HepG2 (cell line): Measurements from ENCODE around the gene MALRD1. TPM values are rescaled to one million over a fixed set of nuclear protein-coding genes. Genes with fewer than 3 reads are reported as not detected.

Experiments used
- ATAC-seq: fragments of 200-7000 bp; cut with Tn5 transposase; 3 replicates; pipeline ENCODE4 v1.9.1; 2020; ENCODE audit warnings: mild to moderate bottlenecking, moderate library complexity
- BruUV-seq: library from RNA; stranded (reverse); fragments of 400-500 nt; replicated peaks from 2 replicates; lab custom pipeline; 2021; lab: Mats Ljungman, UMichigan
- CTCF ChIA-PET: fragments of 300-600 bp; formaldehyde crosslinking; extraction: SDS; loops from one replicate; lab custom pipeline; 2021; ENCODE audit warnings: low total read pairs, inconsistent platforms, low intra/inter-chr PET ratio; lab: Yijun Ruan, JAX
- POLR2A ChIA-PET: fragments of 350-600 bp; sonication (Branson Sonifier 250); formaldehyde crosslinking; loops from one replicate; lab custom pipeline; 2020; ENCODE audit warnings: antibody characterized with exemption, inconsistent platforms; lab: Yijun Ruan, JAX
- DNase-seq: peaks from one replicate; pipeline ENCODE4 v3.0.0-alpha.2; 2015; ENCODE audit warnings: low spot score
- FAIRE-seq: peaks from 3 replicates; lab custom pipeline; 2011; peaks lifted over from hg19 to GRCh38; lab: Jason Lieb, UNC
- H2AFZ ChIP-seq: one replicate; pipeline ENCODE4 v1.6.1; 2011; ENCODE audit warnings: low read length, inconsistent platforms
- H3K27ac ChIP-seq: fragments of 300-600 bp; 3 replicates; pipeline ENCODE4 v1.8.0; 2011; ENCODE audit warnings: mixed run types, mild to moderate bottlenecking, mixed read lengths, low read length, inconsistent platforms; ENCODE audit not compliant: insufficient read depth; ENCODE audit errors: extremely low read length
- H3K27me3 ChIP-seq, 2 experiments: fragments of 200-600 bp in 1 of 2; 2 replicates in 1 of 2; 3 replicates in 1 of 2; pipeline versions ENCODE4 v1.6.0 to v1.8.0; 2011; ENCODE audit warnings: low read length in 2 of 2, mild to moderate bottlenecking in 2 of 2, moderate library complexity in 2 of 2, inconsistent platforms in 1 of 2; ENCODE audit not compliant: insufficient read depth in 2 of 2, control insufficient read depth in 1 of 2
- H3K36me3 ChIP-seq, 2 experiments: fragments of 200-600 bp in 1 of 2; replicated peaks in 1 of 2; 2 replicates in 1 of 2; 3 replicates in 1 of 2; pipeline versions ENCODE4 v1.5.1 to v1.8.0; 2011; ENCODE audit warnings: low read length in 2 of 2, inconsistent platforms in 1 of 2; ENCODE audit not compliant: insufficient read depth in 2 of 2, control insufficient read depth in 1 of 2
- H3K4me1 ChIP-seq: 2 replicates; pipeline ENCODE4 v1.5.1; 2012; ENCODE audit warnings: low read length, inconsistent platforms; ENCODE audit not compliant: insufficient read depth
- H3K4me2 ChIP-seq: 2 replicates; pipeline ENCODE4 v1.6.0; 2011; ENCODE audit warnings: low read depth, low read length, inconsistent platforms
- H3K4me3 ChIP-seq, 3 experiments: fragments of 200-600 bp in 1 of 3; sonication (generic), shearing (Covaris generic) in 1 of 3; replicated peaks in 1 of 3; 2 replicates each; pipeline ENCODE4 v1.5.1; 2011 to 2016; ENCODE audit warnings: low read length in 3 of 3, inconsistent platforms in 2 of 3, low read depth in 2 of 3, mild to moderate bottlenecking in 2 of 3, control low read depth in 1 of 3, mixed read lengths in 1 of 3; ENCODE audit not compliant: insufficient read depth in 1 of 3
- H3K79me2 ChIP-seq: one replicate; pipeline ENCODE4 v1.6.1; 2011; ENCODE audit warnings: low read length, inconsistent platforms; ENCODE audit not compliant: insufficient read depth
- H3K9ac ChIP-seq: 2 replicates; pipeline ENCODE4 v1.6.0; 2011; ENCODE audit warnings: mild to moderate bottlenecking, low read depth, low read length, inconsistent platforms; ENCODE audit not compliant: insufficient read depth
- H3K9me3 ChIP-seq: 2 replicates; pipeline ENCODE4 v1.5.1; 2012; ENCODE audit warnings: mild to moderate bottlenecking, low read length
- H4K20me1 ChIP-seq: 2 replicates; pipeline ENCODE4 v1.6.0; 2011; ENCODE audit warnings: inconsistent platforms, mild to moderate bottlenecking, low read length, moderate library complexity; ENCODE audit not compliant: insufficient read depth
- FOXO1 ChIP-seq: sonication (generic); formaldehyde crosslinking; IDR thresholded peaks from 2 replicates; pipeline ENCODE4 v1.4.0; 2020; ENCODE audit warnings: missing genetic modification reagents
- HMG20A ChIP-seq: IDR thresholded peaks from 2 replicates; pipeline ENCODE4 v1.6.1; 2016; ENCODE audit warnings: borderline replicate concordance
- THAP8 ChIP-seq: sonication (generic); formaldehyde crosslinking; IDR thresholded peaks from 2 replicates; pipeline ENCODE4 v1.5.1; 2020; ENCODE audit warnings: missing genetic modification reagents, mild to moderate bottlenecking, borderline replicate concordance
- ZC3H4 ChIP-seq: sonication (generic); formaldehyde crosslinking; IDR thresholded peaks from 2 replicates; pipeline ENCODE4 v1.4.0; 2020; ENCODE audit warnings: missing genetic modification reagents, borderline replicate concordance
- ZNF557 ChIP-seq: sonication (generic); formaldehyde crosslinking; IDR thresholded peaks from 2 replicates; pipeline ENCODE4 v1.4.0; 2020; ENCODE audit warnings: missing genetic modification reagents
- WGBS: methylation state at CpG from one replicate; pipeline ENCODE4 v1.1.6; 2017; ENCODE audit warnings: low lambda C conversion rate; 5-methylcytosine and 5-hydroxymethylcytosine counted together
- in situ Hi-C: cut with HindIII; loops from 2 replicates; pipeline ENCODE4 v1.10.0; 2017; ENCODE audit warnings: low pct_unique_long_range_greater_than_20kb; ENCODE audit not compliant: extremely low pct_ligation_motif_present
- intact Hi-C: fragments of 100-400 bp; cut with micrococcal nuclease; formaldehyde crosslinking; loops from one replicate; pipeline ENCODE4 v1.10.0; 2022; ENCODE audit not compliant: unreplicated experiment
- polyA plus RNA-seq, 8 experiments: library from polyadenylated mRNA; depleted of rRNA in 3 of 8; stranded (reverse) in 7 of 8; unstranded in 1 of 8; fragments of >200 nt; fragmentation: Illumina TruSeq in 4 of 8; extraction: Trizol in 4 of 8; gene quantifications; 2 replicates each; pipeline versions ENCODE4 v1.2.1 to v1.2.3, GENCODE V29; 2011 to 2016; ENCODE audit warnings: low read depth in 4 of 8, missing spikeins in 1 of 8, mixed read lengths in 1 of 8; ENCODE audit not compliant: insufficient read depth in 1 of 8
- total RNA-seq, 5 experiments: library from RNA; depleted of rRNA; stranded (reverse); fragments of >200 nt; fragmentation: Illumina TruSeq; extraction: Trizol; gene quantifications; 2 replicates each; pipeline ENCODE4 v1.2.3, GENCODE V29; 2016; ENCODE audit warnings: low read depth in 1 of 5
- TF ChIP-seq, protein P1 (sequence below): sonication (generic); formaldehyde crosslinking; IDR thresholded peaks from 2 replicates; pipeline ENCODE4 v1.4.0; 2020; ENCODE audit warnings: mild to moderate bottlenecking, missing genetic modification reagents, borderline replicate concordance

Gene MALRD1
- total and polyA plus RNA-seq, 2 of the 13 experiments (the other 11 are each of a cell fraction or from before 2014, with no cell fraction given), result 5.7 to 15.4 TPM

DNA sequence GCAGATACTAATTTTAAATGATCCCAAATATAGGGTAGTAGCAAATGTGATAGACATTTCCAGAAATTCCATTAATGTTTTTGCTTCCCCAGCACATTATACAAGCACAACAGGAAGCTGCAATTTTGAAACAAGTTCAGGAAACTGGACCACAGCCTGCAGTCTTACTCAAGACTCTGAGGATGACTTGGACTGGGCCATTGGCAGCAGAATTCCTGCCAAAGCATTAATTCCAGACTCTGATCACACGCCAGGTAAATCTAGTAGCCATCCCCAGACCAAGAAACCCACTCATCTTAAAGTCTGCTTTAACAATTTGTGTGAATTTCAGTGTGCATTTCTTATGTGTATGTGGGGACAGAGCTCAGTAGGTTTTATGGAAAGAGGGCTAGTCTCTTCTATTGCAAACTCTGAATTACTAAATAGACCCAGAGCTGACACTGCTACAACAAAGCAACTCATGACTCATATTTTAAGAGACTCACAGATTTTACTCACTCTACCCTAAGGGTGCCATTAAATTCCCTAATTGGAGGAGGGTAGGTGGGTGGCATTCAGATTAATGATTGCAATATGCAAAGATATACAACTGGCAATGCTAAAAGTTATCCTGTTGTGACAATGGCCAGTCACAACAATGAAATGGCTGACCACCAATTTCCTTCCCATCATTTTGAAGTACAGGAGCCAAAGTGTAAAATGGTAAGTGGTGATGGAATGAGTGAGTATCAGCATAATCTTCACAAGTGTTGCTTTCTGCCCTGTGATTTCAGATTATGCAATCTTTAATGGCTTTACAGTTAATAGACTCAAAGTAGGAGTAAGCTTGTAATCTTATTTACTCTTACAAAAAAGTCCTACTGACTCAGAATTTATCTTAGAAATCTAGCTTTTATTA, 450.0 kb downstream of the MALRD1 start:
- POLR2A ChIA-PET, result no interaction called here
- ATAC-seq, result no peak

More for the DNA sequence above, 450.0 kb downstream of the MALRD1 start:
- no peak for DNase-seq
- intact Hi-C loops (no loop called here), in situ Hi-C loops (no loop called here)
- Histone ChIP-seq H4K20me1 (no peaks in the 10 kb centered on the region), H3K27me3 (no peaks in the 10 kb centered on the region), H3K4me3 (no peak overlapping the region), H3K4me1 (no peaks in the 10 kb centered on the region), H3K36me3 (peaks cover 3 to 16% of the 10 kb centered on the region in 2 experiments; a peak in 2 of 5 replicates), H3K27ac (no peak overlapping the region), H3K9ac (no peak overlapping the region), H3K79me2 (no peaks in the 10 kb centered on the region), H3K4me2 (no peak overlapping the region), H3K9me3 (no peaks in the 10 kb centered on the region), H2AFZ (no peak overlapping the region)
- CTCF ChIA-PET, result no interaction called here
- TF ChIP-seq ZNF557 (CRISPR knock-in tag) (no peak), ZC3H4 (CRISPR knock-in tag) (no peak), HMG20A (no peak), FOXO1 (no peak), THAP8 (CRISPR knock-in tag) (no peak)
- TF ChIP-seq, protein P1, sequence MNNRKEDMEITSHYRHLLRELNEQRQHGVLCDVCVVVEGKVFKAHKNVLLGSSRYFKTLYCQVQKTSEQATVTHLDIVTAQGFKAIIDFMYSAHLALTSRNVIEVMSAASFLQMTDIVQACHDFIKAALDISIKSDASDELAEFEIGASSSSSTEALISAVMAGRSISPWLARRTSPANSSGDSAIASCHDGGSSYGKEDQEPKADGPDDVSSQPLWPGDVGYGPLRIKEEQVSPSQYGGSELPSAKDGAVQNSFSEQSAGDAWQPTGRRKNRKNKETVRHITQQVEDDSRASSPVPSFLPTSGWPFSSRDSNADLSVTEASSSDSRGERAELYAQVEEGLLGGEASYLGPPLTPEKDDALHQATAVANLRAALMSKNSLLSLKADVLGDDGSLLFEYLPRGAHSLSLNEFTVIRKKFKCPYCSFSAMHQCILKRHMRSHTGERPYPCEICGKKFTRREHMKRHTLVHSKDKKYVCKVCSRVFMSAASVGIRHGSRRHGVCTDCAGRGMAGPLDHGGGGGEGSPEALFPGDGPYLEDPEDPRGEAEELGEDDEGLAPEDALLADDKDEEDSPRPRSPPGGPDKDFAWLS (CRISPR knock-in tag), result no peak
- WGBS, result 33% methylated on average over 1 of the region's 1 CpG
- BruUV-seq, result no TSS peak
- FAIRE-seq, result no peak
